CD4-positive, alpha-beta memory T cell (primary cell): ENCODE data around the gene COL8A2. TPM values are rescaled to one million over a fixed set of nuclear protein-coding genes. Genes with fewer than 3 reads are reported as not detected.

Source experiments
- CTCF ChIA-PET: fragments of 350-600 bp; sonication (Branson Sonifier 250); formaldehyde crosslinking; loops from one replicate; lab custom pipeline; 2021; ENCODE audit warnings: inconsistent platforms; ENCODE audit not compliant: partially characterized antibody; lab: Charles Lee
- POLR2A ChIA-PET: fragments of 350-600 bp; sonication (Branson Sonifier 250); formaldehyde crosslinking; loops from one replicate; lab custom pipeline; 2021; ENCODE audit not compliant: partially characterized antibody; lab: Charles Lee
- DNase-seq, 5 donors: peaks; one replicate each; pipeline versions ENCODE4 v3.0.0 to v3.0.0-alpha.2; 2020 to 2022; ENCODE audit warnings: mixed read lengths in 1 of 5
- H3K27ac ChIP-seq: one replicate; pipeline ENCODE4 v1.7.0; 2013; ENCODE audit warnings: low read depth, low read length
- H3K27me3 ChIP-seq: 2 replicates; pipeline ENCODE4 v1.7.0; 2013; ENCODE audit warnings: mild to moderate bottlenecking, low read length, moderate library complexity; ENCODE audit not compliant: insufficient read depth
- H3K36me3 ChIP-seq: 2 replicates; pipeline ENCODE4 v1.7.0; 2013; ENCODE audit warnings: mild to moderate bottlenecking, low read length, moderate library complexity; ENCODE audit not compliant: insufficient read depth
- H3K4me1 ChIP-seq: 2 replicates; pipeline ENCODE4 v1.7.0; 2013; ENCODE audit warnings: mild to moderate bottlenecking, low read length, moderate library complexity; ENCODE audit not compliant: insufficient read depth
- H3K4me3 ChIP-seq, 2 donors: one replicate each; pipeline ENCODE4 v1.7.0; 2013; ENCODE audit warnings: low read length in 2 of 2, mild to moderate bottlenecking in 1 of 2
- H3K9me3 ChIP-seq, 2 donors: one replicate each; pipeline ENCODE4 v1.7.0; 2013; ENCODE audit warnings: low read length in 2 of 2, control low read depth in 1 of 2; ENCODE audit not compliant: control insufficient read depth in 1 of 2
- H3K27ac Mint-ChIP-seq, 7 donors: one replicate each; pipeline ENCODE4 v1.8.0; 2020 to 2021; ENCODE audit warnings: mixed read lengths in 7 of 7, mild to moderate bottlenecking in 6 of 7, inconsistent platforms in 3 of 7, moderate library complexity in 3 of 7
- H3K27me3 Mint-ChIP-seq, 2 donors: one replicate each; pipeline ENCODE4 v1.8.0; 2020 to 2021; ENCODE audit warnings: mixed read lengths in 2 of 2
- H3K36me3 Mint-ChIP-seq, 2 donors: one replicate each; pipeline ENCODE4 v1.8.0; 2020 to 2021; ENCODE audit warnings: mixed read lengths in 2 of 2, inconsistent platforms in 1 of 2, mild to moderate bottlenecking in 1 of 2
- H3K4me1 Mint-ChIP-seq, 4 donors: one replicate each; pipeline ENCODE4 v1.8.0; 2020 to 2021; ENCODE audit warnings: mixed read lengths in 4 of 4, mild to moderate bottlenecking in 1 of 4
- H3K4me3 Mint-ChIP-seq, 8 donors: one replicate each; pipeline ENCODE4 v1.8.0; 2020 to 2021; ENCODE audit warnings: mixed read lengths in 8 of 8, mild to moderate bottlenecking in 7 of 8, moderate library complexity in 6 of 8, inconsistent platforms in 3 of 8
- H3K9me3 Mint-ChIP-seq, 8 donors: one replicate each; pipeline ENCODE4 v1.8.0; 2020 to 2021; ENCODE audit warnings: mixed read lengths in 8 of 8, mild to moderate bottlenecking in 5 of 8, inconsistent platforms in 3 of 8, moderate library complexity in 1 of 8
- intact Hi-C: fragments of 100-400 bp; cut with micrococcal nuclease; formaldehyde crosslinking; loops from one replicate; pipeline ENCODE4 v1.15.1; 2023
- polyA plus RNA-seq, 2 donors: library from polyadenylated mRNA; unstranded; fragments of 300-500 nt; fragmentation: Illumina TruSeq; gene quantifications; one replicate each; pipeline ENCODE4 v1.2.3, GENCODE V29; 2021
- total RNA-seq, 2 experiments: library from RNA; stranded (reverse); gene quantifications; one replicate each; pipeline ENCODE4 v1.2.3, GENCODE V29; 2021

The COL8A2 gene
- total and polyA plus RNA-seq, 4 experiments from 2014 or later = 0.25 to 0.26 TPM; not detected in 2

DNA sequence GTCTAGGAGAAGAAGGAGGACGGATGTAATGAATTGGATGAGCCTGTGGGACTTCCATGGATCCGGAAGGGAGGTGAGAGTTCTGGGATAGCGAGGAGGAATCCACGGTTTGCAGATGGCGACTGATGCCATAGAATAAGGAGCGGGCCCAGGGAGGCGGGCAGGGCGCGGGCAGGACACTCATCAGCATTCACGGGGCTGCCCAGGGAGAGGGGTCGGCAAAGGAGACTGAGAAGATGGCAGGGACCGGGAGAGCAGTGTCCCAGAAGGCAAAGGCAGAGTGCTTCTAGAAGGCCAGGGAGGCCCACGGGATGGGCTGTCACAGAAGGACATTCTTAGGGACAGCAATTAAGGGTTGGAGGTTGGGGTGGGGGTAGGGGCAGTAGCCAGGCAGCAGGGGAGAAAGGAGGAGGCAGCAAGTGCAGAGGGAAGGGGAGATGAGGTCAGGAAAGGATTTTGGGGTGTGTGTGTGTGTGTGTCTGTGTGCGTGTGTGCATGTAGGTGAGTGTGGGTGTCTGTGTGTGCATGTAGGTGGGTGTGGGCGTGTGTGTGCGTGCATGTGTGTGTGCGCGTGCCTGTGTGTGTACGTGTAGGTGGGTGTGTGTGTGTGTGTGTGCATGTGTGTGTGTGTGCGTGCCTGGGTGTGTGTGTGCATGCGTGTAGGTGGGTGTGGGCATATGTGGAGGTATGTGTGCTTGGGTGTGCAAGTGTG lies 1.1 kb upstream of the COL8A2 start:
- Histone ChIP-seq H3K9me3 (no peaks in the 10 kb centered on the region), H3K27ac (no peak overlapping the region), H3K4me1 (no peaks in the 10 kb centered on the region), H3K36me3 (no peaks in the 10 kb centered on the region), H3K27me3 (peaks cover 21% of the 10 kb centered on the region), H3K4me3 (no peak overlapping the region)
- peaks cover 10 to 16% (median 13%) of the 10 kb centered on the region in 4 donors for H3K4me1 Mint-ChIP-seq
- intact Hi-C loops = no loop called here
- H3K9me3 Mint-ChIP-seq = no peaks in the 10 kb centered on the region
- no peak for DNase-seq
- H3K27ac Mint-ChIP-seq = peak overlapping the region in 3 of 7 donors; percentile 7 to 73 (median 18)
- H3K36me3 Mint-ChIP-seq = no peaks in the 10 kb centered on the region
- peaks cover 35 to 39% of the 10 kb centered on the region in 2 donors for H3K27me3 Mint-ChIP-seq
- ChIA-PET CTCF (no interaction called here), POLR2A (no interaction called here)
- peak overlapping the region in 6 of 8 donors; percentile 28 to 48 (median 44) for H3K4me3 Mint-ChIP-seq

DNA sequence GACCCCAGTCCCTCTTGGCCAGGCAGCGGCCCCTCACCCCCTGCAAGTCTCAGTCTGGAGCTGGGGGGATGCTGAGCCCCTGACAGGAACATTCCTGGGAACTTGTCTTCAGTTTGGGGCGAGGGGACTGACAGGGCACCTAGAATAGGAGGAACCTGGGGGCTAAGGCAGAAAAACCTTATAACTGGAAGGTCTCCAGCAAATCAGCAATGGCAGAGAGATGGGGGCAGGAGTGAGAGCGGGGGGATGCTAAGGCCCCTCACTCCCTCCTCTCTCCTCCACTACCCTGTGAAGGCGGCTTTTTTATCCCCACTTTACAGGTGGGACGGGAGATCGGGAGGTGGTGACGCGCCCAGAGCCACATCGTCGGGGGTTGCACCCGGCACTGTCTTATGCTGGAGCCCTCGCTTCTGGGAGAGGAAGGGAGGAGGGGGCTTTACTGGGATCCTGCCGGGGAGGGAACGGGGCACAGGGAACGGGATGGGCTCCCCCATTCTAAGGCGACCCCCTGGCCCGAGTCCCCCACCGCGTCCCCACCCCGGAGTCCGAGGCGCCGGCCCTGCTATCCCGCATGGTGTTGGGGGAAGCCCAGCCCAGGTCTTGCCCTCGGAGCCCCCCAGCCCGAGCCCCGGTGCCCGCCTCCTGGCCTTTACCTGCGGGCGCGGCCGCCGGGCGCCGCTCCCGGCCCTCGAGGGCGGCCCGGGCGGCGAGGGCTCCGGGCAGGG lies 456 bp downstream of the COL8A2 start:
- Histone ChIP-seq H3K9me3 (no peaks in the 10 kb centered on the region), H3K27ac (no peak overlapping the region), H3K36me3 (no peaks in the 10 kb centered on the region), H3K4me1 (no peaks in the 10 kb centered on the region), H3K4me3 (no peak overlapping the region), H3K27me3 (peaks cover 21% of the 10 kb centered on the region)
- Mint-ChIP-seq H3K4me3 (peak overlapping the region in 7 of 8 donors; percentile 39 to 72 (median 59)), H3K36me3 (no peaks in the 10 kb centered on the region), H3K27ac (peak overlapping the region in 2 of 7 donors; percentile 31 to 41), H3K4me1 (peaks cover 10 to 16% (median 13%) of the 10 kb centered on the region in 4 donors), H3K27me3 (peaks cover 35 to 39% of the 10 kb centered on the region in 2 donors), H3K9me3 (no peaks in the 10 kb centered on the region)
- CTCF ChIA-PET = no interaction called here
- POLR2A ChIA-PET = no interaction called here
- DNase-seq = no peak
- intact Hi-C loops = no loop called here

DNA sequence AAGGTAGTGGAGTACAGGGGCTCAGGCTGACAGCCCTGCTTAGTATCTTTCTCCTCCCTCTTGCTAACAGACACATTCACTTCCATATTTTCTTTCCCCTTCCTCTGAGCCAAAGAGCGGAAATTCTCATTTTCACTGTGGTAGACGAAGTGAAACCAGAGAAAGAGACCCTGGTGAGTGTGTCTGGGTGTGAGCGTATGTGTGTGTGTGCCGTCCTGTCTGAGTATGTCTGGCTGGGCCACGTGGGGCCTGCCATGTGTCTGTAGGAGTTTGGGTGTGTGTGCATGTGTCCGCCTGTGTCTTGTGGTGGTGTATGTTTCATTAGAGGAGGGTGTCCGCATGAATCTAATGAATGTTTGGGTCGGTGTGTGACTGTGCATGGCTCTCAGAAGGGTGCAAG lies 1.7 kb downstream of the COL8A2 start:
- peak overlapping the region in 1 of 7 donors; percentile 1 for H3K27ac Mint-ChIP-seq

DNA sequence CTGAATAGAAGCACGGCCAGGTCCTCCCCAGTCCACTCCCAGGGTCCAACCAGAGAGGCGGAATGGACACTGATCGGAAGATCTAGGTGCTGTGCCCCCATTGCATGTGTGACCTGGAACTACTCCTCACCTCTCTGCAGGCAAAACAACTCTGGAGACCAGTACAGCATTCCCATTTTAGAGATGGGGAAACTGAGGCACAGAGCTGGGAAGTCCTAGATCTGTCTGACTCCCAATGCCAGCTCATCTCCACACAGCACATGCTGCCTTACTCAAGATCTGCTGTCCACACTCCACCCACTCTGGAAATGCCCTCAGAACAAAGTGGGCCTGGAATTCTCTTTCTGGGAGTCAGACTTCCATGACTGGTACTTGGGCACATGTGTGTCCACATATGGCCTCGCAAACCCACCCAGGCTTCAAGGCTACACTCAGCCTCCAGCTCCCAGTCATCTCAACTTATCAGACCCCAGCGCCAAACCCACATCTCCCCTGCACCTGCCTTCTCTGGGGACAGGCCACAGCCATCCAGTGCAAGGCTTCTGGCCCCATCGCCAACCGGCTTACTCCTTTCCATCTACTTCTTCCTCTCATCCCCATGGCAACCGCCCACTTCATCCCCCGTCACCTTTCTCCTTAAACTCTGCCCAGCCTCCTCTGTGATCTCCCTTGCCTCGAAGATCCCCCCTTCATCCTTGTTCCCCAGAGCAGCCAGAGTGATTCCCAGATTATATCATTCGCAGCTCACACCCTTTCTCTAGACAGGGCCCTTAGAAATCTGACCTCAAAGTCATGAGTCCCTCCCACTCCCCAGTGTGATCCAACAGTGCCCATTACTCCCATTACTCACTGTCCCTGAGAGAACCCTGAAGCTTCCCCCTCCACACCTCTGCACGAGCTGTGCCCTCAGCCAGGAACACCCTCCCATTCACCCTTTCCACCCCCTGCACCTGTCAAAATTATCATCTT lies 2.7 kb downstream of the COL8A2 start:
- Mint-ChIP-seq H3K36me3 (no peaks in the 10 kb centered on the region), H3K4me3 (no peak overlapping the region), H3K9me3 (no peaks in the 10 kb centered on the region), H3K27me3 (peaks cover 37 to 39% of the 10 kb centered on the region in 2 donors), H3K4me1 (peaks cover 10 to 16% (median 13%) of the 10 kb centered on the region in 4 donors), H3K27ac (no peak overlapping the region)
- Histone ChIP-seq H3K27ac (no peak overlapping the region), H3K4me3 (no peak overlapping the region), H3K36me3 (no peaks in the 10 kb centered on the region), H3K9me3 (no peaks in the 10 kb centered on the region), H3K27me3 (peaks cover 21% of the 10 kb centered on the region), H3K4me1 (no peaks in the 10 kb centered on the region)
- DNase-seq = no peak
- intact Hi-C loops = no loop called here
- CTCF ChIA-PET = interaction anchor here (2.3 kb wide), 1 partner anchor 13 kb away, joined by 6 read pairs; no protein-coding TSS in a partner anchor
- POLR2A ChIA-PET = no interaction called here

More for the DNA sequence above, 1.7 kb downstream of the COL8A2 start:
- Mint-ChIP-seq H3K9me3 (no peaks in the 10 kb centered on the region), H3K4me3 (peak overlapping the region in 3 of 8 donors; percentile 1 to 5 (median 4)), H3K4me1 (peaks cover 10 to 16% (median 13%) of the 10 kb centered on the region in 4 donors), H3K36me3 (no peaks in the 10 kb centered on the region), H3K27me3 (peaks cover 37 to 39% of the 10 kb centered on the region in 2 donors)
- ChIA-PET POLR2A (no interaction called here), CTCF (interaction anchor here (2.3 kb wide), 1 partner anchor 12 kb away, joined by 6 read pairs; no protein-coding TSS in a partner anchor)
- no peak overlapping the region for H3K27ac ChIP-seq
- H3K27me3 ChIP-seq = peaks cover 21% of the 10 kb centered on the region
- intact Hi-C loops = no loop called here
- no peak for DNase-seq
- no peaks in the 10 kb centered on the region for H3K4me1 ChIP-seq
- no peak overlapping the region for H3K4me3 ChIP-seq
- H3K36me3 ChIP-seq = no peaks in the 10 kb centered on the region
- H3K9me3 ChIP-seq = no peaks in the 10 kb centered on the region

DNA sequence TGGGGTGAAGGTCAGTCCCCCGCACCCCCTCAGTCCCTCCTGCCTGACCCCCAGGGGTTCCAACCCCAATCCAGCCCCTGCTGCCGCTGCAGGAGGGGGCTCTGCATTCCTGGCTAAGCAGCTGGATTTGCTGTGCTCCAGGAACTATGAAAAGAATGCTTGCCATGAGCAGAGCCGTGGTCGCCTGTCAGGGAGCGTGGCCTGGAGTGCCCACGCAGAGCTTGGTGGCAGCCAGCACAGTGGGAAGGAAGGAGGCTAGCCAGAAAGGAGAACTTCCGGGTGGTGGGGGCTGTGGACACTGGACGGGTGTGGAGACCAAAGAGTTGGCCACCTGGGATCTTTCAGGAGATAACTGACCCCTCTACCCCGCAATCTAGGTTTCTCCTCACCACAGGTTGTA lies 5.6 kb downstream of the COL8A2 start:
- H3K9me3 ChIP-seq = no peaks in the 10 kb centered on the region
- peaks cover 14% of the 10 kb centered on the region for H3K27me3 ChIP-seq
- POLR2A ChIA-PET = no interaction called here
- no peaks in the 10 kb centered on the region for H3K36me3 ChIP-seq
- Mint-ChIP-seq H3K4me1 (peaks cover 4 to 14% (median 7%) of the 10 kb centered on the region in 4 donors), H3K27ac (no peak overlapping the region), H3K9me3 (no peaks in the 10 kb centered on the region), H3K27me3 (peaks cover 23 to 30% of the 10 kb centered on the region in 2 donors), H3K36me3 (no peaks in the 10 kb centered on the region), H3K4me3 (no peak overlapping the region)
- no peak for DNase-seq
- H3K4me3 ChIP-seq = no peak overlapping the region
- no peaks in the 10 kb centered on the region for H3K4me1 ChIP-seq
- intact Hi-C loops = no loop called here
- CTCF ChIA-PET = interaction anchor here (1.0 kb wide), 1 partner anchor 16 kb away, joined by 3 read pairs; no protein-coding TSS in a partner anchor
- no peak overlapping the region for H3K27ac ChIP-seq

DNA sequence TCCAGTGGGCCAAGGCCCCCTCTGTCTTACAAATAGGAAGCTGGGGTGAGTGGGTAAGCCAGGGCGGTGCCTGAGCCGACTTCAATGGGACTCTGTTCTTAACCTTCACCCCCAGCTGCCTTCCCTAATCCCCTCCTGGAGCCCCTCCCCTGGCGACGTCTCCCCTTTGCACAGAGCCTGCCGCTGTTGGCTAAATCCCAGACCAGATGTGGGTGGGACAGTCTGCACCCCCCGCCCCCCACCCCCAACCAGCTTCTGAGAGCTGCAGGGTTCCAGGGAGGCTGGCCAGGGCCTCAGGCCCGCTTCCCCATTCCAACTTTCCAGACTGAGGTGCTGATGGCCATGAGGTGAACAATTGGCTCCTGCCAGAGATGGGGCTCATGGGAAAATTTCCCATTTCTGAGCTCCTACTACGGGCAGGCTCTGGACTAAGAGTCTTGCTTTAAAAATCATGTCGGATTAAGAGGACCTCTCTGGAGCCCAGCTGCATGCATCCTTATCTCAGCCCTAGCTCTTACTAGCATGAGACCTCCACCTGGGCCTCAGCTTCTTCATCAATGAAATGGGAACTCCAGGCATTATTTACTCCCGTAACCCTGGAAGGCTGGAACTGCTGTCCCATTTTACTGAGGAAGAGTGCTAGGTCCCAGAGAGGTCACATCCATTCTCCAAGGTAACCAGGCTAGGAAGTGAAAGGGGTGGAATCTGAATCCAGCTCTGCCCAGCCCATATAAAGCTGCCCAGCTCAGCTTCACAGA lies 6.4 kb downstream of the COL8A2 start:
- no peaks in the 10 kb centered on the region for H3K4me1 ChIP-seq
- no peak for DNase-seq
- Mint-ChIP-seq H3K4me3 (no peak overlapping the region), H3K9me3 (no peaks in the 10 kb centered on the region), H3K36me3 (no peaks in the 10 kb centered on the region), H3K4me1 (peaks cover 4 to 9% (median 6%) of the 10 kb centered on the region in 4 donors), H3K27ac (no peak overlapping the region), H3K27me3 (peaks cover 17 to 22% of the 10 kb centered on the region in 2 donors)
- POLR2A ChIA-PET = no interaction called here
- intact Hi-C loops = no loop called here
- H3K27ac ChIP-seq = no peak overlapping the region
- H3K9me3 ChIP-seq = no peaks in the 10 kb centered on the region
- peaks cover 6% of the 10 kb centered on the region for H3K27me3 ChIP-seq
- CTCF ChIA-PET = interaction anchor here (0.8 to 1.0 kb wide), 2 partner anchors 16 to 17 kb away, joined by 3 read pairs; no protein-coding TSS in a partner anchor
- H3K4me3 ChIP-seq = no peak overlapping the region
- no peaks in the 10 kb centered on the region for H3K36me3 ChIP-seq
